GM19239 (cell line): ENCODE measurements around the gene DYRK1A.

Experiments used
- DNase-seq: peaks from one replicate; pipeline ENCODE4 v3.0.0; 2011; ENCODE audit warnings: low spot score; ENCODE audit not compliant: insufficient read length
- FAIRE-seq: peaks from 2 replicates; lab custom pipeline; 2011; peaks lifted over from hg19 to GRCh38; lab: Jason Lieb, UNC

The DYRK1A gene

GRCh38 chr21:37468909-37469308 lies 102.3 kb downstream of the DYRK1A start:
- no peak for FAIRE-seq
- DNase-seq, result no peak

GRCh38 chr21:37469441-37469840 lies 102.9 kb downstream of the DYRK1A start:
- no peak for FAIRE-seq
- no peak for DNase-seq

- DNase-seq, result no peak
- no peak for FAIRE-seq
Observed at GRCh38 chr21:37472581-37472980, 106.0 kb downstream of the DYRK1A start.

- no peak for DNase-seq
- no peak for FAIRE-seq
Observed at GRCh38 chr21:37473491-37473890, 106.9 kb downstream of the DYRK1A start.

- DNase-seq, result no peak
- FAIRE-seq, result no peak
Observed at GRCh38 chr21:37474342-37474741, 107.8 kb downstream of the DYRK1A start.

- DNase-seq (no peak), FAIRE-seq (peak; percentile 47)
Observed at GRCh38 chr21:37475186-37475868, 108.8 kb downstream of the DYRK1A start.

GRCh38 chr21:37478794-37479193 lies 112.2 kb downstream of the DYRK1A start:
- DNase-seq, result no peak
- FAIRE-seq, result no peak

GRCh38 chr21:37483776-37484175 lies 117.2 kb downstream of the DYRK1A start:
- FAIRE-seq (no peak), DNase-seq (no peak)

GRCh38 chr21:37484535-37485474 lies 118.2 kb downstream of the DYRK1A start:
- no peak for FAIRE-seq

GRCh38 chr21:37489553-37489952 lies 123.0 kb downstream of the DYRK1A start:
- no peak for DNase-seq
- FAIRE-seq, result no peak

More at GRCh38 chr21:37484535-37485474, 118.2 kb downstream of the DYRK1A start:
- DNase-seq, result no peak

GRCh38 chr21:37490084-37490483 lies 123.5 kb downstream of the DYRK1A start:
- DNase-seq, result no peak
- no peak for FAIRE-seq

GRCh38 chr21:37496972-37497371 lies 130.4 kb downstream of the DYRK1A start:
- no peak for DNase-seq
- FAIRE-seq, result no peak

- no peak for DNase-seq
- peak; percentile 31 for FAIRE-seq
Observed at GRCh38 chr21:37498664-37499063, 132.1 kb downstream of the DYRK1A start.

- DNase-seq (no peak), FAIRE-seq (no peak)
Observed at GRCh38 chr21:37502947-37503346, 136.4 kb downstream of the DYRK1A start.

GRCh38 chr21:37503848-37504467 lies 137.4 kb downstream of the DYRK1A start:
- FAIRE-seq (no peak), DNase-seq (no peak)

GRCh38 chr21:37505963-37506362 lies 139.4 kb downstream of the DYRK1A start:
- no peak for DNase-seq
- FAIRE-seq, result no peak

- FAIRE-seq, result peak; percentile 54
- DNase-seq, result no peak
Observed at GRCh38 chr21:37507716-37508115, 141.1 kb downstream of the DYRK1A start.

- DNase-seq (no peak), FAIRE-seq (no peak)
Observed at GRCh38 chr21:37508341-37508740, 141.8 kb downstream of the DYRK1A start.

- FAIRE-seq, result no peak
Observed at GRCh38 chr21:37509802-37510393, 143.3 kb downstream of the DYRK1A start.

GRCh38 chr21:37511848-37512247 lies 145.3 kb downstream of the DYRK1A start:
- FAIRE-seq (no peak), DNase-seq (no peak)

More at GRCh38 chr21:37509802-37510393, 143.3 kb downstream of the DYRK1A start:
- DNase-seq, result no peak
